ENCODE data around the gene GPBP1L1. TPM values are rescaled to one million over a fixed set of nuclear protein-coding genes. Genes with fewer than 3 reads are reported as not detected.
A peak's percentile ranks its signal among the peaks of the same experiment; 100 is the strongest.

Gene GPBP1L1
- total and polyA plus RNA-seq, 2 of the 13 experiments (the other 11 are each of a cell fraction or from before 2014, with no cell fraction given), result 45.9 to 86.1 TPM

DNA sequence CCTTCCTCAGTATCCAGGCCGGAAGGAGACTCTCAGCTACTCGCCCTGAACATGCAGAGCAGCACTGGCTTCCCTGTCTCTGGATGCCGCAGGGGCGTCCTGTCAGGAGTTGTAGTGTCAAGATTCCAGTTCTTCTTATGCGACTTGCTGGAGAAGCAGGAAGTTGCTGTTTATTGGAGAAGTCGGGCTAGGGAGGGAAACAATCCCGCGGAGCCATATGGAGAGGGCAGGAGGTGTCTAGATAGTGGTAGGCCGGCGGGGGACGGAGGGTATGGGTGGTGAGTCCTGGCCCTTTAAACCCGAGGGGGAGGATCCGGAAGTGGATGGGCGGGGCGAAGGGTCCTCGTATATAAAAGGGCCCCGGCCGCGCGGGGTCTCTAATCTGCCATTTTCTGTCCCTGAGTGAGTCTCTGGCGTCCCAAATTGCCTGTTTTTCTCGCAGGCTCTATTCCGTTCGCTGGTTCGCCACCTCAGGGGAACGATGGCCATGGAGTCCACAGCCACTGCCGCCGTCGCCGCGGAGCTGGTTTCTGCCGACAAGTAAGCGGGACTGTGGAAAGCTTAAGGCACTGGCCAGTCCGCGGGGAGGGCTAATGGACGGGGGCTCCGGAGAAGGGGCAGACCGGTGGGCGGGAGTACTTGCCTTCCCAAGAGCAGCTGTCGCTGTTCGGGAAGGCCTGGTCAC, 102.5 kb downstream of the GPBP1L1 start, which contains the start of gene NASP (continued):
- TF ChIP-seq RBAK (CRISPR knock-in tag; IDR thresholded peaks at IDR 0.05) (no peak), ZIK1 (CRISPR knock-in tag; IDR thresholded peaks at IDR 0.05; ENCODE audit: borderline replicate concordance, low read depth) (no peak), HMG20B (CRISPR knock-in tag; conservative IDR thresholded peaks at IDR 0.05) (no peak), SNRNP70 (IDR thresholded peaks at IDR 0.05; ENCODE audit: low read depth, low read length) (no peak), ZNF674 (CRISPR knock-in tag; IDR thresholded peaks at IDR 0.05; ENCODE audit: low read depth) (no peak), SIX4 (CRISPR knock-in tag; IDR thresholded peaks at IDR 0.05) (no peak), CREBL2 (CRISPR knock-in tag; IDR thresholded peaks at IDR 0.05; ENCODE audit: borderline replicate concordance) (no peak), ZSCAN29 (CRISPR knock-in tag; conservative IDR thresholded peaks at IDR 0.05) (no peak), NCOA2 (CRISPR knock-in tag; IDR thresholded peaks at IDR 0.05) (no peak), SRSF1 (optimal IDR thresholded peaks at IDR 0.05; ENCODE audit: low read depth, low read length) (no peak), ZNF691 (CRISPR knock-in tag; IDR thresholded peaks at IDR 0.05; ENCODE audit: borderline replicate concordance, low read depth) (no peak), TP53 (CRISPR knock-in tag; conservative IDR thresholded peaks at IDR 0.05) (no peak), ELF1 (CRISPR knock-in tag; IDR thresholded peaks at IDR 0.05) (peak; percentile 54), ZNF510 (CRISPR knock-in tag; IDR thresholded peaks at IDR 0.05; ENCODE audit: low read depth) (no peak), ZNF572 (CRISPR knock-in tag; IDR thresholded peaks at IDR 0.05) (peak; percentile 18; the same call in 1 of the 2 replicates), SIN3A (IDR thresholded peaks at IDR 0.05; ENCODE audit: borderline replicate concordance, low read depth, low read length) (peak; percentile 87; the same call in 1 of the 2 replicates), HOXA3 (CRISPR knock-in tag; IDR thresholded peaks at IDR 0.05) (no peak; the same call in 1 of the 2 replicates), ZNF530 (CRISPR knock-in tag; IDR thresholded peaks at IDR 0.05; ENCODE audit: low read depth) (no peak), NKX3-1 (CRISPR knock-in tag; IDR thresholded peaks at IDR 0.05) (no peak), ZMAT3 (CRISPR knock-in tag; conservative IDR thresholded peaks at IDR 0.05) (peak; percentile 61; the same call in 1 of the 2 replicates), HNRNPK (IDR thresholded peaks at IDR 0.05; ENCODE audit: low read depth, low read length, poor library complexity, severe bottlenecking) (no peak), POGZ (CRISPR knock-in tag; IDR thresholded peaks at IDR 0.05) (peak; percentile 22; the same call in 1 of the 2 replicates), ZNF703 (CRISPR knock-in tag; IDR thresholded peaks at IDR 0.05; ENCODE audit: borderline replicate concordance) (no peak)
- TF ChIP-seq, protein P1, sequence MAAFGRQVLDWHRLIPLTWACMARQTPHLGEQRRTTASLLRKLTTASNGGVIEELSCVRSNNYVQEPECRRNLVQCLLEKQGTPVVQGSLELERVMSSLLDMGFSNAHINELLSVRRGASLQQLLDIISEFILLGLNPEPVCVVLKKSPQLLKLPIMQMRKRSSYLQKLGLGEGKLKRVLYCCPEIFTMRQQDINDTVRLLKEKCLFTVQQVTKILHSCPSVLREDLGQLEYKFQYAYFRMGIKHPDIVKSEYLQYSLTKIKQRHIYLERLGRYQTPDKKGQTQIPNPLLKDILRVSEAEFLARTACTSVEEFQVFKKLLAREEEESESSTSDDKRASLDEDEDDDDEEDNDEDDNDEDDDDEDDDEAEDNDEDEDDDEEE (CRISPR knock-in tag; IDR thresholded peaks at IDR 0.05), result peak; percentile 77; the same call in 1 of the 2 replicates
- TF ChIP-seq, protein P2, sequence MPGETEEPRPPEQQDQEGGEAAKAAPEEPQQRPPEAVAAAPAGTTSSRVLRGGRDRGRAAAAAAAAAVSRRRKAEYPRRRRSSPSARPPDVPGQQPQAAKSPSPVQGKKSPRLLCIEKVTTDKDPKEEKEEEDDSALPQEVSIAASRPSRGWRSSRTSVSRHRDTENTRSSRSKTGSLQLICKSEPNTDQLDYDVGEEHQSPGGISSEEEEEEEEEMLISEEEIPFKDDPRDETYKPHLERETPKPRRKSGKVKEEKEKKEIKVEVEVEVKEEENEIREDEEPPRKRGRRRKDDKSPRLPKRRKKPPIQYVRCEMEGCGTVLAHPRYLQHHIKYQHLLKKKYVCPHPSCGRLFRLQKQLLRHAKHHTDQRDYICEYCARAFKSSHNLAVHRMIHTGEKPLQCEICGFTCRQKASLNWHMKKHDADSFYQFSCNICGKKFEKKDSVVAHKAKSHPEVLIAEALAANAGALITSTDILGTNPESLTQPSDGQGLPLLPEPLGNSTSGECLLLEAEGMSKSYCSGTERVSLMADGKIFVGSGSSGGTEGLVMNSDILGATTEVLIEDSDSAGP (CRISPR knock-in tag; IDR thresholded peaks at IDR 0.05; ENCODE audit: borderline replicate concordance), result peak; percentile 100
- TF ChIP-seq, protein P3, sequence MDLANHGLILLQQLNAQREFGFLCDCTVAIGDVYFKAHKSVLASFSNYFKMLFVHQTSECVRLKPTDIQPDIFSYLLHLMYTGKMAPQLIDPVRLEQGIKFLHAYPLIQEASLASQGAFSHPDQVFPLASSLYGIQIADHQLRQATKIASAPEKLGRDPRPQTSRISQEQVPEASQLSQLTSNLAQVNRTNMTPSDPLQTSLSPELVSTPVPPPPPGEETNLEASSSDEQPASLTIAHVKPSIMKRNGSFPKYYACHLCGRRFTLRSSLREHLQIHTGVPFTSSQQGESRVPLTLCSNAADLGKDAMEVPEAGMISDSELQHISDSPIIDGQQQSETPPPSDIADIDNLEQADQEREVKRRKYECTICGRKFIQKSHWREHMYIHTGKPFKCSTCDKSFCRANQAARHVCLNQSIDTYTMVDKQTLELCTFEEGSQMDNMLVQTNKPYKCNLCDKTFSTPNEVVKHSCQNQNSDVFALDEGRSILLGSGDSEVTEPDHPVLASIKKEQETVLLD (CRISPR knock-in tag; IDR thresholded peaks at IDR 0.05; ENCODE audit: low read depth), result peak; percentile 78
